Endothelial cell (in vitro differentiated cells): ENCODE measurements around the gene DIAPH2. TPM values are rescaled to one million over a fixed set of nuclear protein-coding genes. Genes with fewer than 3 reads are reported as not detected.

Experiments used
- DNase-seq: peaks from one replicate; pipeline ENCODE4 v3.0.0; 2021; ENCODE audit warnings: low spot score
- H3K27ac Mint-ChIP-seq: one replicate; pipeline ENCODE4 v1.8.0; 2021; ENCODE audit warnings: mixed read lengths, inconsistent platforms; ENCODE audit not compliant: unreplicated experiment
- H3K27me3 Mint-ChIP-seq: one replicate; pipeline ENCODE4 v1.8.0; 2021; ENCODE audit warnings: mild to moderate bottlenecking, moderate library complexity, mixed read lengths, inconsistent platforms; ENCODE audit not compliant: unreplicated experiment
- H3K36me3 Mint-ChIP-seq: one replicate; pipeline ENCODE4 v1.8.0; 2021; ENCODE audit warnings: mild to moderate bottlenecking, low read depth, mixed read lengths, inconsistent platforms; ENCODE audit not compliant: unreplicated experiment
- H3K4me1 Mint-ChIP-seq: one replicate; pipeline ENCODE4 v1.8.0; 2021; ENCODE audit warnings: mild to moderate bottlenecking, mixed read lengths, inconsistent platforms; ENCODE audit not compliant: unreplicated experiment
- H3K4me3 Mint-ChIP-seq: one replicate; pipeline ENCODE4 v1.8.0; 2021; ENCODE audit warnings: mild to moderate bottlenecking, mixed read lengths, inconsistent platforms; ENCODE audit not compliant: unreplicated experiment
- H3K9me3 Mint-ChIP-seq: one replicate; pipeline ENCODE4 v1.8.0; 2021; ENCODE audit warnings: mixed read lengths, inconsistent platforms; ENCODE audit not compliant: unreplicated experiment
- CTCF ChIP-seq: fragments of 200-600 bp; sonication (generic); IDR thresholded peaks from one replicate; pipeline ENCODE4 v1.5.0; 2021; ENCODE audit warnings: antibody characterized with exemption; ENCODE audit not compliant: unreplicated experiment
- total RNA-seq: library from RNA; stranded (reverse); fragmentation: NEBNext Ultra II Directional; extraction: Animal tissue kit (Norgen Biotek cat#: 25700); gene quantifications from one replicate; pipeline ENCODE4 v1.2.1, GENCODE V29; 2021; ENCODE audit not compliant: unreplicated experiment

Gene DIAPH2
- total RNA-seq, 1 donor from 2014 or later = 45.3 TPM

GRCh38 chrX:97009391-97009790 is 324.7 kb downstream of the DIAPH2 start:
- no peak overlapping the region for H3K4me3 Mint-ChIP-seq
- H3K9me3 Mint-ChIP-seq = no peaks in the 10 kb centered on the region
- no peak overlapping the region for H3K27ac Mint-ChIP-seq
- H3K4me1 Mint-ChIP-seq = peaks cover 17% of the 10 kb centered on the region
- no peak for TF ChIP-seq CTCF
- H3K36me3 Mint-ChIP-seq = no peaks in the 10 kb centered on the region
- no peak for DNase-seq
- no peaks in the 10 kb centered on the region for H3K27me3 Mint-ChIP-seq

- TF ChIP-seq CTCF = no peak
- no peaks in the 10 kb centered on the region for H3K9me3 Mint-ChIP-seq
- H3K27me3 Mint-ChIP-seq = no peaks in the 10 kb centered on the region
- H3K4me3 Mint-ChIP-seq = no peak overlapping the region
- no peaks in the 10 kb centered on the region for H3K36me3 Mint-ChIP-seq
- no peak for DNase-seq
- no peak overlapping the region for H3K27ac Mint-ChIP-seq
- H3K4me1 Mint-ChIP-seq = peaks cover 18% of the 10 kb centered on the region
Observed at GRCh38 chrX:97011540-97011939, 326.9 kb downstream of the DIAPH2 start.

- H3K4me1 Mint-ChIP-seq = peaks cover 11% of the 10 kb centered on the region
- TF ChIP-seq CTCF = no peak
- H3K4me3 Mint-ChIP-seq = no peak overlapping the region
- H3K36me3 Mint-ChIP-seq = no peaks in the 10 kb centered on the region
- DNase-seq = no peak
- no peak overlapping the region for H3K27ac Mint-ChIP-seq
- H3K27me3 Mint-ChIP-seq = no peaks in the 10 kb centered on the region
- no peaks in the 10 kb centered on the region for H3K9me3 Mint-ChIP-seq
Observed at GRCh38 chrX:97016106-97016505, 331.5 kb downstream of the DIAPH2 start.

GRCh38 chrX:97021680-97022079 is 337.0 kb downstream of the DIAPH2 start:
- DNase-seq = no peak
- no peaks in the 10 kb centered on the region for H3K36me3 Mint-ChIP-seq
- no peaks in the 10 kb centered on the region for H3K9me3 Mint-ChIP-seq
- no peak for TF ChIP-seq CTCF
- peak overlapping the region; percentile 24 for H3K27ac Mint-ChIP-seq
- no peaks in the 10 kb centered on the region for H3K27me3 Mint-ChIP-seq
- no peak overlapping the region for H3K4me3 Mint-ChIP-seq
- H3K4me1 Mint-ChIP-seq = peaks cover 3% of the 10 kb centered on the region

- H3K9me3 Mint-ChIP-seq = no peaks in the 10 kb centered on the region
- no peaks in the 10 kb centered on the region for H3K27me3 Mint-ChIP-seq
- no peaks in the 10 kb centered on the region for H3K36me3 Mint-ChIP-seq
- H3K27ac Mint-ChIP-seq = peak overlapping the region; percentile 61
- no peak overlapping the region for H3K4me3 Mint-ChIP-seq
- DNase-seq = peak; percentile 2
- no peak for TF ChIP-seq CTCF
- H3K4me1 Mint-ChIP-seq = peaks cover 5% of the 10 kb centered on the region
Observed at GRCh38 chrX:97026406-97026805, 341.8 kb downstream of the DIAPH2 start.
